HUES64 (cell line): Measurements from ENCODE around the gene RSBN1L.

ENCODE experiments used
- H3K27ac ChIP-seq: 2 replicates; pipeline ENCODE4 v1.7.0; 2013; ENCODE audit warnings: low read depth, low read length, inconsistent platforms
- H3K27me3 ChIP-seq: 2 replicates; pipeline ENCODE4 v1.6.1; 2013; ENCODE audit warnings: mild to moderate bottlenecking, low read length; ENCODE audit not compliant: insufficient read depth
- H3K36me3 ChIP-seq: 2 replicates; pipeline ENCODE4 v1.6.1; 2013; ENCODE audit warnings: mild to moderate bottlenecking, low read length; ENCODE audit not compliant: insufficient read depth
- H3K4me1 ChIP-seq: 2 replicates; pipeline ENCODE4 v1.6.1; 2013; ENCODE audit warnings: mild to moderate bottlenecking, low read length, moderate library complexity; ENCODE audit not compliant: insufficient read depth
- H3K4me3 ChIP-seq: 2 replicates; pipeline ENCODE4 v1.5.1; 2013; ENCODE audit warnings: mild to moderate bottlenecking, low read length, moderate library complexity
- H3K9ac ChIP-seq: 2 replicates; pipeline ENCODE4 v1.6.1; 2013; ENCODE audit warnings: mild to moderate bottlenecking, low read depth, low read length
- H3K9me3 ChIP-seq: 2 replicates; pipeline ENCODE4 v1.6.1; 2013; ENCODE audit warnings: low read depth, low read length; ENCODE audit not compliant: insufficient read depth
- WGBS: fragments of 150-250, 120-280 bp; methylation state at CpG from one replicate; pipeline ENCODE4 v1.1.7; 2013; ENCODE audit warnings: missing lambda C conversion rate; 5-methylcytosine and 5-hydroxymethylcytosine counted together

RSBN1L gene

GRCh38 chr7:77731716-77732115 lies 35.5 kb downstream of the RSBN1L start:
- no peak overlapping the region for H3K27ac ChIP-seq
- no CpG with 5 or more reads among the region's 1 CpG for WGBS

GRCh38 chr7:77734659-77735421 lies 38.6 kb downstream of the RSBN1L start:
- Histone ChIP-seq H3K27ac (no peak overlapping the region), H3K27me3 (no peaks in the 10 kb centered on the region), H3K9me3 (no peaks in the 10 kb centered on the region), H3K36me3 (peaks cover 17% of the 10 kb centered on the region), H3K4me1 (peaks cover 7% of the 10 kb centered on the region), H3K4me3 (no peak overlapping the region), H3K9ac (no peak overlapping the region)
- 93% methylated on average over 8 of the region's 9 CpGs for WGBS

More at GRCh38 chr7:77731716-77732115, 35.5 kb downstream of the RSBN1L start:
- Histone ChIP-seq H3K4me1 (peaks cover 32% of the 10 kb centered on the region), H3K36me3 (peaks cover 6% of the 10 kb centered on the region), H3K9ac (no peak overlapping the region), H3K9me3 (no peaks in the 10 kb centered on the region), H3K4me3 (no peak overlapping the region), H3K27me3 (no peaks in the 10 kb centered on the region)

GRCh38 chr7:77735457-77735856 lies 39.2 kb downstream of the RSBN1L start:
- H3K9ac ChIP-seq, result no peak overlapping the region
- no peak overlapping the region for H3K4me3 ChIP-seq
- H3K27me3 ChIP-seq, result no peaks in the 10 kb centered on the region
- 100% methylated on average over 1 of the region's 1 CpG for WGBS
- H3K9me3 ChIP-seq, result no peaks in the 10 kb centered on the region
- peaks cover 17% of the 10 kb centered on the region for H3K36me3 ChIP-seq
- H3K4me1 ChIP-seq, result peaks cover under 1% of the 10 kb centered on the region; the same call in 1 of the 2 replicates
- H3K27ac ChIP-seq, result no peak overlapping the region

GRCh38 chr7:77736991-77737390 lies 40.7 kb downstream of the RSBN1L start:
- H3K4me3 ChIP-seq, result no peak overlapping the region
- no peak overlapping the region for H3K9ac ChIP-seq
- no peak overlapping the region for H3K27ac ChIP-seq
- 96% methylated on average over 5 of the region's 5 CpGs for WGBS
- no peaks in the 10 kb centered on the region for H3K27me3 ChIP-seq
- H3K4me1 ChIP-seq, result no peaks in the 10 kb centered on the region
- H3K36me3 ChIP-seq, result peaks cover 17% of the 10 kb centered on the region
- H3K9me3 ChIP-seq, result no peaks in the 10 kb centered on the region

- Histone ChIP-seq H3K9ac (no peak overlapping the region), H3K4me3 (no peak overlapping the region), H3K36me3 (peaks cover 19% of the 10 kb centered on the region), H3K4me1 (no peaks in the 10 kb centered on the region), H3K27ac (no peak overlapping the region), H3K27me3 (no peaks in the 10 kb centered on the region), H3K9me3 (no peaks in the 10 kb centered on the region)
- 100% methylated on average over 1 of the region's 1 CpG for WGBS
These were observed 42.1 kb downstream of the RSBN1L start for GRCh38 chr7:77738382-77738781.

GRCh38 chr7:77738871-77739270 lies 42.6 kb downstream of the RSBN1L start:
- Histone ChIP-seq H3K4me1 (no peaks in the 10 kb centered on the region), H3K27ac (no peak overlapping the region), H3K36me3 (peaks cover 19% of the 10 kb centered on the region), H3K27me3 (no peaks in the 10 kb centered on the region), H3K9me3 (no peaks in the 10 kb centered on the region), H3K9ac (no peak overlapping the region), H3K4me3 (no peak overlapping the region)
- WGBS, result 96% methylated on average over 3 of the region's 3 CpGs

GRCh38 chr7:77740257-77740656 lies 44.0 kb downstream of the RSBN1L start:
- H3K36me3 ChIP-seq, result peaks cover 19% of the 10 kb centered on the region
- no peak overlapping the region for H3K27ac ChIP-seq
- no peak overlapping the region for H3K4me3 ChIP-seq
- no peak overlapping the region for H3K9ac ChIP-seq
- no peaks in the 10 kb centered on the region for H3K9me3 ChIP-seq
- WGBS, result 85% methylated on average over 1 of the region's 1 CpG
- H3K27me3 ChIP-seq, result no peaks in the 10 kb centered on the region
- no peaks in the 10 kb centered on the region for H3K4me1 ChIP-seq

- Histone ChIP-seq H3K9ac (no peak overlapping the region), H3K27ac (no peak overlapping the region)
- no CpG with 5 or more reads among the region's 1 CpG for WGBS
These were observed 47.3 kb downstream of the RSBN1L start for GRCh38 chr7:77743518-77743917.

GRCh38 chr7:77745746-77746145 lies 49.5 kb downstream of the RSBN1L start:
- H3K4me3 ChIP-seq, result no peak overlapping the region
- no peaks in the 10 kb centered on the region for H3K27me3 ChIP-seq
- no peaks in the 10 kb centered on the region for H3K9me3 ChIP-seq
- no peaks in the 10 kb centered on the region for H3K4me1 ChIP-seq
- WGBS, result 93% methylated on average over 4 of the region's 4 CpGs
- H3K9ac ChIP-seq, result no peak overlapping the region
- peaks cover 10% of the 10 kb centered on the region for H3K36me3 ChIP-seq
- no peak overlapping the region for H3K27ac ChIP-seq

More at GRCh38 chr7:77743518-77743917, 47.3 kb downstream of the RSBN1L start:
- Histone ChIP-seq H3K4me1 (no peaks in the 10 kb centered on the region), H3K4me3 (no peak overlapping the region), H3K9me3 (no peaks in the 10 kb centered on the region), H3K36me3 (peaks cover 5% of the 10 kb centered on the region), H3K27me3 (no peaks in the 10 kb centered on the region)

- 78% methylated on average over 5 of the region's 6 CpGs for WGBS
- no peak overlapping the region for H3K4me3 ChIP-seq
- no peaks in the 10 kb centered on the region for H3K9me3 ChIP-seq
- H3K9ac ChIP-seq, result no peak overlapping the region
- H3K36me3 ChIP-seq, result peaks cover 11% of the 10 kb centered on the region
- H3K27me3 ChIP-seq, result no peaks in the 10 kb centered on the region
- no peaks in the 10 kb centered on the region for H3K4me1 ChIP-seq
- no peak overlapping the region for H3K27ac ChIP-seq
These were observed 50.0 kb downstream of the RSBN1L start for GRCh38 chr7:77746164-77746823.

- no peak overlapping the region for H3K4me3 ChIP-seq
- no peaks in the 10 kb centered on the region for H3K4me1 ChIP-seq
- no peak overlapping the region for H3K27ac ChIP-seq
- no peaks in the 10 kb centered on the region for H3K9me3 ChIP-seq
- peaks cover 15% of the 10 kb centered on the region for H3K36me3 ChIP-seq
- 100% methylated on average over 2 of the region's 2 CpGs for WGBS
- H3K27me3 ChIP-seq, result no peaks in the 10 kb centered on the region
- H3K9ac ChIP-seq, result no peak overlapping the region
These were observed 50.5 kb downstream of the RSBN1L start for GRCh38 chr7:77746824-77747165.
